GM18907 (cell line): ENCODE results near the gene GRID1.
"Not testable (repeated sequence)": the region's sequence is repeated elsewhere in the genome, so short reads cannot be mapped to it uniquely, and the experiment has no call there.

Source experiments
- ATAC-seq: cut with Tn5 transposase; IDR thresholded peaks from one replicate; pipeline ENCODE4 v1.9.1; 2021; ENCODE audit warnings: mild to moderate bottlenecking, moderate library complexity; ENCODE audit not compliant: unreplicated experiment

The GRID1 gene

DNA sequence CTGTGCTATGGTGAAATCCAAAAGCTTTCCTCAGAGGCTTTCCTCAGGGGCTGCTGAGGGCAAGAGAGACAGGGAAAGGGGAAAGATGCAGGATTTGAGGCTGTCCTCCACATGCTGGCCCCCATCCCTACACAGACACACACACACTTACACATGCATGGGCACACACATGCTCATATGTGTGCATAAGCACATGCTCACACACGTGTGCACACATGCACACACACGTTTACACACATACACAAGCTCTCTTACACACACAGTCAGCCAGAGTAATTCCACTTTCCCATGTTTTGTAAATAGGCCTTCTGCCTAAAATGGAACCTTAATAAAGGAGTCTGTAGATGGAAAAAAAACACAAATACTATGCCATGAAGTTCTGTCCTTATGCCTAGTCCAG is 312.9 kb downstream of the GRID1 start:
- no peak for ATAC-seq

DNA sequence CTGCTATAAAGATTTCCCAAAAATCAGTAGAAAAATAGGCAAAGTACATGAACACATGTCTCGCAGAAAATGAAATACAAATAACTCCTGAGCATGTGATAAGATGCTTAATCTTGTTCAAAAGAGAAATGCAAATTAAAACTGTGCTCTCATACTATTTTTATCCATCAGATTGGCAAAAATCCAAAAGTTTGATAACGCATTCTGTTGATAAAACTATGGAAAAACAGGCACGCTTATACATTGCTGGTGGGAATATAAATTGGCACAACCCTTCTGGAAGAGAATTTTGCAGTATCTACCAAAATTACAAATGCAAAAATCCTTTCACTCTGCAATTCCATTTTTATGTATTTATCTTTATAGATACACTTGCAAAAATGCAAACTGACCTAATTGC is 315.0 kb downstream of the GRID1 start:
- ATAC-seq, result no peak

DNA sequence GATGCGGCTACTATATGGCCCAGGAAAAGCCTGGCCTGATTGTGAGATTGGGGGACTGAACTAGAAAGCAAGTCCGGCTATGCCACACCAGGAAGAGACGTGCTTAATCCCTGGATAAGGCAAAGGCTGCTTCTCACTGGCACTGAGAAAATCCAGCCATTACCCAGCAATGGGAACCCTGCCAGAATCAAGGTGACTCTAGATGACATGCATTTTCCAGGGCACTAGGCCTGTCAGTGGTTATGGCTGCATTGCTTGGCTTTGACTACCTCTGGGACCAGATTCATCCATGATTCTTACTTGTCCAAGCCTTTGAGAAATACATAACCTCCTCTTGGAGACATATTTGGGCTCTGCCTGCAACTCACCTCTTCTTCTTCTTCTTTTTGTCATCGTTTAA is 317.2 kb downstream of the GRID1 start:
- ATAC-seq, result no peak

DNA sequence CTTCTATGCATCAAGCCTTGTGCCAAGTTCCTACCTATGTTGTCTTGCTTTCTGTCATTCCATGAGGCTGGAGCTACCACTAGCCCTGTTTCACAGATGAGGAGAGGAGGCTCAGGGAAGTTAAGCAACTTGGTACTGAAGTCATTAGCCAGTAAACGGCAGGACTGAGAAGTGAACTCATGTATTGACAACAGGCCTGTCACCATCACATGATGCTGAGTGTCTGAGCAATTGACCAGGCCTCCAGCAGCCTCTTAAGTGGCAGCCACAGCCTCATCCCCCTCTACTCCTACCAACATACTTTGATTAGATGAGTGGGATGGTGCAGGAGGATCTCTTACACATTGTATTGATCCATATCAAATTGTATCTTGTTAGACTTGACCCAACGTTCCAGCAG is 317.6 kb downstream of the GRID1 start:
- no peak for ATAC-seq

DNA sequence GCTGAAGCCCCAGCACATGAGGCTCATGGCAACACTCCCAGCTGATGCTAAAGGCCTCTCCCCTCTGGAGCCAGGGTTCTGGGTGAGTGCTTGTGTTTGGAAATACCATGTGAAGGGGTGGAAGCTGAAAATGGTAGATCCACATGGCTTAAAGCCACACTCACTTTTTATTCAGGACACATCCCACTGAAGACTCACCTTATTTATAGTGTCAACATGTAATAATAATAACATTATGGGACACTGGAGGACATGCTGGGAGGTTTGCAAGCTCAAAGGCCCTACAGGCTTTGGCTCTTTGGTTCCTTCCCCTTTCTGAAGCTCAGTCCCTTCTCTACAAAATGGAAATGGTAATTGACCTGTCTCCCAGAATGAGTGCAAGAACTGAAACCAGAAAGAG is 318.0 kb downstream of the GRID1 start:
- ATAC-seq, result no peak

DNA sequence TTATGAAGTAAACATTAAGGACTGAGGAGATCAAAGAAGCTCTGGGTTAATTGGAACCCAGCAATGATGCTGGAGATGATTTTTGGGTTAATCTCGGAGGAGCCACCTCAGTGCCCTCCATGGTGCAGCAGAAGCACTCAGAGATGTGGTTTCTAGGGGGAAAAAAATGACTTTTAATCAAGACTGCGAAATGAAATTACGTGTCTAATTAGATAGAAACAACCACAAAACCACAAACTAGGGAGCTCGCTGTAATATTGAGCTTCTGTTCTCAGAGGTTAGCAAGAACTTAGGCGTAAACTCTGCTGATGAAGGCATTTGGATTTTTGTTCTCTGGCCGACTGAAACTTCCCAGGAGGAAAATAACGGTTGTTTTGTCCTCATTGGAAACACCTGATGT is 319.0 kb downstream of the GRID1 start:
- ATAC-seq, result no peak

DNA sequence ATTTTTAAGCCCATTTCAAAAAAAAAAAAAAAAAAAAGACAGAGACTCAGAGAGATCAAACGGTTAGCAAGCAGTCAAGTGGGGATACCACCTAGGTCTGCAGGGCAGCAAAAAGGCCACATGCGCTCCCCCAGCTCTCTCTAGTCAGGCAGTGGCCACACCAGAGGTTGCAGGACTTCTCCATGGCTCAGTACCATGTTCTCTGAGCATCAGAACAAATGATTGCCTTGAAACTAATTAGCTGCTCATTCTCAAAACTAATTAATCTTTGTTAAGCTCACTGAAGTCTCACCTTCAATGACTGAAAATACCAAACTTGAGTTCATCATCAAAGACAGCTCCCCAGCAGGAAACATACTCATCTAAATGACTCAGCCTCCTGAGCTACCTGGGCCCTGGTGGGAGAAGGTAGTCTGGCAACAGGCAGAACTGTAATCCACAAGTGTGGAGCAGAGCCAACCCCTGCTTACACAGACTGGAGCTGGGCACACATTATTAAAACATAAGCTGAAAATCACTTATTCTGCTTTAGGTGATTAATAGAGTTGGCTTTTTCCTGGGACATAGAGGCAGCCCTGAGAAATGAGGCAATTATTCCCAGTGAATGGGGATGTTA is 319.6 kb downstream of the GRID1 start:
- no peak for ATAC-seq

DNA sequence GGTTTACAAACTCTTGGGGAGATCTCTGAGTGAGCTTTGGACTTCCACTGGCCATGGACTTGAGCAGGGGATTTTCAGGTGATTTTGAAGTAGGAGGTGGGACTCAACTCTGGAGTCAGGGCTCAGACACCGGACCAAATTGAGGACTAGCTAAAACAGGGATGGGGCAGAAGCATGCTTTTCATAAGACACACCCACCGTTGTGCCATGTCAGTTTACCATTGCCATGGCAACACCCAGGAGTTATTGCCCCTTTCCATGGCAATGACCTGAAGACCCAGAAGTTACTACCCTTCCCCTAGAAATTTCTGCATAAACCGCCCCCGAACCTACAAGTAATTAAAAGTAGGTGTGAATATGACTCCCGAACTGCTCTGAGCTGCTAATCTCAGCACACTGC is 320.7 kb downstream of the GRID1 start:
- no peak for ATAC-seq

DNA sequence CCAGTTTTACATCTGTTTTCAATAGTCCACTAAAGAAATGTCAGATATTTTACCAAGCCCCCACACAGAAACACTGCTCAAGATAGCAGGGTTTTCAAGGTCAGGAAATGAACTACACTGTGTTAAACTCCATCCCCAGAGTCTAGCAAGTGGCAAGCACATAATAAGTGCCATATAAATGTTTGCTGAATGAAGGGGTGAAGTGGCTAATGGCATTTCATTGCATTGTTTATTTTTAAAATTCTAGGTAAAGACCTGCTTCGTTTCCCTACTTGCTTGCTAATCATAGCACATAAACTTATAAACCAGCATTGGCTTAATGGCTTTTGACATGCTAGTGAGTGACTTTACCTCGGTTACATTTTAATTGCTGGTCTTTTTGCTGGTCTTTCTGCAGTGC is 322.6 kb downstream of the GRID1 start:
- ATAC-seq, result no peak

DNA sequence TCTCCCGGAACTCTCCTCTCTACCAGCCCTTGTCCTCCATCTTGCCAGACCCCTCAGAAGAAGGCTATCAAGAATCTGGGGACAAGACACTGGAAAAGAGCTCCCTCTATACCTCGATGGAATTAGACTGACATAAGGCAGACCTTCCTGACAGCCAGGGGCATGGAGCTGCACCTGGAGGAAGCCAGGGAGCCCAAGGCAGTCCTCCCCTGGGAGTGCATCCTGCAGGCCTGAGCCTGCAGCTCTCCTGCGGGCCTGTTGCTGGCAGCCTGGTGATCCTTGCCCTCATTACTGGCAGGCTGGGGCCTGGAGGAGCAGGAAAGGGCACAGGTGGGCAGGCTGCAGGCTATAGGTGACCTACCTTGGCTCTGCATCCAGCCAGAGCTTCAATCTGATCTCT is 323.4 kb downstream of the GRID1 start:
- ATAC-seq, result no peak

DNA sequence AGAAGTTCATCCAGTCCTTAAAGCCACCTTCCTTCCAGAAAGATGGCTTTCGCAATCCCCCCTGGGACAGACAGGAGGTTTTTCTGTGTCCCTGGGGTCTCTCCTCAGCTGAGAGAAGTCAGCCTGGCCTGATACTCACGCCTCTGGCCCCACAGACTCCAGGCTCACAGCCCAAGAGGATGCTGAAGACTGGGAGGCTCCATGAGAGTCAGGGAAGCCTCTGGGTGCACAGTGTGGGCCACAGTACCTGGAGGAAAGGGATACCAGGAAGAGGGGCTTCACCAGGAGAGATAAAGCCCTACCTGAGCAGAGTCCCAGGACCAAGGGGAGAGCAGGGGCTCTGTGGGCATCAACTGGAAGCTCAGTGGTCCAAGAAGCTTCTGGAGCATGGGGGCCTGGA is 324.4 kb downstream of the GRID1 start:
- no peak for ATAC-seq

DNA sequence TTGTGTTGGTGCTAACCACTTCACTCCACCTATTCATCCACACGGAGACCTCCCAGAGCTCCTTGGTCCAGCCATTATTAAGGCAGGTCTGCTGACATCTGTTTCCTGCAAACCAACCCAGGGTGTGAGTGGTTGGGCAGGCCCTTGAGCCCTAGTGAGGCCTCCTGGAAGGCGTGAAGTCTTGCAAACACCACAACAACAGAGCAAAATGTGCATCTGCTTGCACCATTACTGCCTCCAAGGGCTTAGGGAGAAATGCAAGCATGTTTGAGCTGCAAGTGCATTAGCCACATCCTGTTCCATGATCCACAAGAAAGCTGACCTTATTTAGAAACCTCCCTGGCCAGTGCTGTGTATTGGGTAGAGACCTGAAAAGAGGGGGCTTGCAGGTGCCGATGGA is 325.5 kb downstream of the GRID1 start:
- no peak for ATAC-seq

DNA sequence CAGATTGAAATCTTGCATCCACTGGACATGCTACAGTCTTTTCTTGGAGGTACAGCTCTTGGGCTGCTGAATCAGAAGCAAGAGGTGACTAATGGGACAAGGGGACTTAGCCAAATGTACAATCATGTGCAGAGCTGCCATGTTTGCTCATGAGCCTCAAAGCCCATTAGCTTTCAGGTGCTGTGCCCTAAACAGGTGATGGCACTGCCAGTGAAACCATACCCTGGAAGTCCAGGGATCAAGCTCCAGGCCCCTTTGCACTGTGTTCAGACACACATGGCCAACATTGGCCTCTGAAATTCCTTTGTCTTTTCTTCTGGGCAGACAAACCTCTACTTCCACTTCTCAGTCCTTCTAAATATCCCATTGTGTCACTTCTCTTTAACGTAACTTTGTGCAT is 328.2 kb downstream of the GRID1 start:
- ATAC-seq, result no peak

DNA sequence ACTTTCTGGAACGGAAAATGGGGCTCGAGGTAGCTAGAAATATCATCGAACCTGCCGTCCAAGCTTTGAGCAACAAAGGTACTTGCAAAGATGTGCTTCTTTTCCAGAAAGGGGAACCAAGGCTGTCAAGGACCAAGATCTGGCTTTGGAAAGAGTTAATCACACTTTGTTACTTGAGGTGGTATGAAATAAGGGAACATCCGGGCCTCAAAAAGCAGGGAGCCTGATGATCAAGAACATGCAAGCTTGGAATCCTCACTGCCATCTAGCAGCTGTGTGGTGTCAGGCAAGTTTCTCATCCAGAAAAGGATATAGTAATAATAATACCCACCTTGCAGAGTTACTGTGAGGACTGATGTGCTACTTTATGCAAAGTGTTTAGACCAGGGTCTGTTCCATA is 329.5 kb downstream of the GRID1 start:
- ATAC-seq, result no peak

DNA sequence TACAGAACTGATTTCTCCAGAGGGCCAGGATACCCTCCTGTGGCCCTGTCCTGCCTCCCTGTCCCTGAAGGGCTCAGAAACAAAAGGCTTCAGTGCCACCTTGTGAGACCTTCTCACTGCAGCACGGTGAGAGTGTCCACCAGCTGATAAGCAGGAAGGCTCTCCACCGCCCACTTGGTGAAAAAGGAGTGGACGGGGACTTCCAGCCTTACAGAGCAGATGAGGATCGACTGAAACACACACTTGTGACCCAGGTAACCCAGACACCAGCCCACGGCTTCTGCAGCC is 330.1 kb downstream of the GRID1 start:
- ATAC-seq, result no peak

DNA sequence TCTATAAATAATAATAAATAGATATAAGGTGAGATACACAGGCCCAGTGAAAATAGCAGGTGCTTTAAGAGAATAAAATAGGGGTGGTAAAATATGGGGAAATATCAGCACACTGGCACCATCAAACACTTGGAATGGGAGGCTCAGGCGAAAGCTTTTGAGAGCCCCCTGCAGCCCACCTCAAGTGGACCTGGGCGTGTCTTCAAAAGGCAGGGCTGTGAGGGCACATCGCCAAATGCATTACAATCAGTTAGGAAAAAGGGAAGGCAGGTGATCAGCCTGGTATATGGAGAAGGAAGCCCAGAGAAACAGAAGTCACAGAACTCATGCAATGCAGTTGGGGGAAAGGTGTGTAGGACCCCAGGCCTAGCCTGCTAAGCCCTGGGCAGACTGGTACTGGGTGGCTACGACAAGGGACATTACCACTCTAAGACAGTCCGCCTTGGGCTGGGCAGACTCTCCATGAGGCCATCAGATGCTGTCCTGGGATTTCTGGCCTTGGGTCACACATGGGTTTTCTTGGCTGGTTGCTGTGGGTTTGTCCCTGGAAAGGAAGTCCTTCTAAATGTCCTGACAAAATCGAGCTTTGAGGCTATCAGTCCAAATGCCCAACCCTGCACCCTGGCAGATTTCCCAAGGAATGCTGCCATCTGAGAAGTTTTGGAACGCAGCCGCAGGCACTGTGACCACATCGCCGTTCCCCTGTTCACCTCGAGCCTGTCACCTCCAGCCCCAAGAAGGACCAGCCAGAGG is 330.6 kb downstream of the GRID1 start:
- no peak for ATAC-seq

DNA sequence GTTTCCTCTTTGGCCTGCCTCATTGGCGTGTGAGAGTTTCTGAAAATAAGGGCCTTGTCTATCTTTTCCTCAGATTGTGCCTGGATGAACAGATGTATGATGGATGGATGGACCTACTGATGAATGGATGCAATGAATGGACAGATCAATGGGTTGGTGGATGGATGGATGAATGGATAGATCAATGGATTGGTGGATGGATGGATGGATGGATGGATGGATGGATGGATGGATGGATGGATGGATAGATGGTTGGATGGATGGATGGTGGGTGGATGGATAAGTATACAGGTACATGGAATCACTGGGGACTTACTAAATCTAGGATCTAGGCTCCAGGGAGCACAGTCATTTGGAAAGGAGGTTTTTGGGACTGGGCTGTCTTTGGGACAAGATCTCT is 331.9 kb downstream of the GRID1 start:
- ATAC-seq, result no peak

DNA sequence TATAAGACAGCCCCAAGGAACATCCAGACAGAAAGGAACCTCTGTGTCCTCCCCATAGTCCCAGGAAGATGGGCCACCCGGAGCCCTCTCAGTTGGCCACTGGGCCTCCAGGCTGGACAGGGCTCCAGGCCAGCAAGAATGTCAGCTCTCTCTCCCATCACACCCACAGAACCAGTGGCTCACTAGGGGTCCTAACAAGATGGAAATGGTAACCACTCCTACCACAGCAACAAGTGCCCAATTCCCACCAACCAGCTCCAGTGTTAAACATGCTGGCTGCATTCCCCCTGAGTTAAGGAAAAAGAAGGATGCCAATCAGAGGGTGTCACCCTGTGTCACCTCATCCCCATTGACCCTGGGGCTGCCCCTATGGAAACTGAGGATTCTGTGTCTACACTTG is 333.0 kb downstream of the GRID1 start:
- ATAC-seq, result no peak

DNA sequence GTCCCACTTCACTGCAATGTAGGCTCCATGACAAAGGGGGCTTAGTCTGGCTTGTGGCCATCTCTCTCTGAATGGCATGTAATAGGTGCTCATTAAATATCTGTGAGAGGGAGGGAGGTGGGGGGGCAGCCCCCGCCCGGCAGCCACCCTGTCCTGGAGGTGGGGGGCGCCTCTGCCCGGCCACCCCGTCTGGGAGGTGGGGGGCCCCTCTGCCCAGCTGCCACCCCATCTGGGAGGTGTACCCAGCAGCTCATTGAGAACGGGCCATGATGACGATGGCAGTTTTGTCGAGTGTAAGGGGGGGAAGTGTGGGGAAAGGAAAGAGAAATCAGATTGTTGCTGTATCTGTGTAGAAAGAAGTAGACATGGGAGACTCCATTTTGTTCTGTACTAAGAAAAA is 334.5 kb downstream of the GRID1 start:
- not testable (repeated sequence) for ATAC-seq

DNA sequence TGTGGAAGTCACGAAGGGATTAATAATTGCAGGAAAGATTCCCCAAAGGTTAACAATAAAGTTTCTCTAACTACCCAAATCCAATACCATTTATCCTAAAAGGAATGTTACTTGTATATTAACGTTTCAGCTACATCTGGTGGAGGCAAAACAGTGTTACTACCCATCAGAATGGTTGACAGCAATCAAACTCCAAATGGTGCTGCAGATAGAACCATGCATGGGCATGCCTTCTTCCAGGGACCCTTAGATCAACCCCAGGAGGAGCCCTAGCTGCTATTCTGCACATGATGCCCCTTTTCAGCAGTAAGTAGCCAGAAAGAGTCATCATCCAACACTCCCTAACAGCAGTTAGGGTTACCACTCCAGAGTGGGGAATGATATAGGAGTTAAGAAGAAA is 336.3 kb downstream of the GRID1 start:
- no peak for ATAC-seq

DNA sequence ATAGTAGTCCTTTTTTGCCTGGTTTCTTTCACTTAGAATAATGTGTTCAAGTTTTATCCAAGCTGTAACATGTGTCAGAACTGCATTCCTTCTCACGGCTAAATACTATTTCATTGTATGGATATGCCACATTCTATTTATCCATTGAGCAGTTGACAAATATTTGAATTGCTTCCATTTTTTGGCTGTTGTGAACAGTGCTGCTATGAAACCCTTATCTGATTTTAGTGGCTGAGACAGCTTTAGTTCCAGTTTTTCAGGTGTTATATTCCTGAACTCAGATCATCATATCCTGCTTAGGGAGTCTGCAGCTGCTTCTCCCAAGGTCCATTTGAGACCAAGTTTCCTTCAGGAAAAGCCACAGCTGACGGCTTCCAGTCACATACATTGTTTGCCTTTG is 339.2 kb downstream of the GRID1 start:
- ATAC-seq, result no peak

DNA sequence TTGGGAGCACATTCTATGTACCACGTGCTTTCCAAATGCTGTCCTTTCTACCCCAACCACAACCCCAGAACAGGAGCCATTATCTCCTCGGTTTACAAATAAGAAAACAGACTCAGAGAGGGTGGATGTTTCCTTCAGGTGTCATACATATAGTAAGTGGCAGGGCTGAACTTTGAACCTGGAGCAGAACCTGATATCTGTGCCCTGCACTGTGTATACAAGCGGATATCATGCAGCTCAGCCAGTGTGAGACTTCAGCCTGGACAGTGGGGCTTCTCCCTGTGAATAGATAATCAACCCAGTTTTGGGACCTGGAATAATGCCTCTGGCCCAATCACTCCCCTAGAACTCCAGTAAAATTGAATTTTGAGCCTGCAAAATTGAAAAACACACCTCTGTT is 341.1 kb downstream of the GRID1 start:
- no peak for ATAC-seq
